ENCODE data around the gene C19orf12.

The C19orf12 gene

GRCh38 chr19:29662278-29662603, 52.8 kb downstream of the C19orf12 start:
- no peak for DNase-seq

DNA sequence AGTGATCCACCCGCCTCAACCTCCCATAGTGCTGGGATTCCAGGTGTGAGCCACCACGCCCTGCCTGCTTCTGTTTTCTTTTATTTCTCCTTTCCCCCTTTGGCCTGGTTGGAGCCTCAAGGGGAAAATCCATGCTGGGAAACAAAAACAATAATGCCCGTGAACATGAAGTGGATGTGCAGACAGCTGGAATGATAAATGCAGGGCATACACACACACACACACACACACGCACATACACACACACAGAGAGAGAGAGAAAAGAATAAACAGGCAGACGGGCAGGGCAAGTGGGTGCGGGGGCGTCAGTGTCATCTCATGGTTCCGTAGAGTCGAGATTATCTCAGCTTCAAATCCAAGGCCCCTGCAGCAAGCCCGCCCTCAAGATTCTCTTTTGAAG, 54.2 kb downstream of the C19orf12 start:
- no peak for DNase-seq

GRCh38 chr19:29658221-29658991, 56.7 kb downstream of the C19orf12 start:
- no peak for DNase-seq

- DNase-seq: no peak
Measured at GRCh38 chr19:29655648-29656335, 59.3 kb downstream of the C19orf12 start.

- no peak for DNase-seq
Measured at GRCh38 chr19:29653398-29653797, 61.7 kb downstream of the C19orf12 start.

DNA sequence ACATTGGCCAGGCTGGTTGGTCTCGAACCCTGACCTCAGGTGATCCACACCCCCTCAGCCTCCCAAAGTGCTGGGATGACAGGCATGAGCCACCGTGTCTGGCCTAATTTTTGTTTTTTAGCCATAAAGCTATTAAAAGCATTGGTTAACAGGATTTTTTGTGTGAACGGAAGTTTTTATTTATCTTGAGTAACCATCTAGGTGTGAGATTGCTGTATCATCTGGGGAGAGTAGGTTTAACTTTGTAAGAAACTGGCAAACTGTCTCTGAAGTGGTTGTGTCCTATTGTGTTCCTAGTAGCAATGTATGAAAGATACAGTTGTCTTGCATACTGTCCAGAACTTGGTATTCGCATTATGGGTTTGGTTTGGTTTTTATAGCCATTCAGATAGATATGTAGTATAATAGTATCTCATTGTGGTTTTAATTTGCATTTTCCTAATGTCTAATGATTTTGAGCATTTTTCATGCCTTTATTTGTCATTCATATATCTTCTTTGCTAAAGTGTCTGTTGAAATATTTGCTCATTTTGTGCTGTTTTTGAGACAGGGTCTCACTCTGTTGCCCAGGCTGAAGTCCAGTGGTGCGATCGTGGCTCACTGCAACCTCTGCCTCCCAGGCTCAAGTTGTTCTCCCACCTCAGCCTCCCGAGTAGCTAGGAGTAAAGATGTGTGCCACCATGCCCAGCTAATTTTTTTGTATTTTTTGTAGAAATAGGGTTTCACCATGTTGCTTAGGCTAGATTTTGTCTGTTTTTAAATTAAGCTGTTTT, 63.3 kb downstream of the C19orf12 start:
- no peak for DNase-seq

DNA sequence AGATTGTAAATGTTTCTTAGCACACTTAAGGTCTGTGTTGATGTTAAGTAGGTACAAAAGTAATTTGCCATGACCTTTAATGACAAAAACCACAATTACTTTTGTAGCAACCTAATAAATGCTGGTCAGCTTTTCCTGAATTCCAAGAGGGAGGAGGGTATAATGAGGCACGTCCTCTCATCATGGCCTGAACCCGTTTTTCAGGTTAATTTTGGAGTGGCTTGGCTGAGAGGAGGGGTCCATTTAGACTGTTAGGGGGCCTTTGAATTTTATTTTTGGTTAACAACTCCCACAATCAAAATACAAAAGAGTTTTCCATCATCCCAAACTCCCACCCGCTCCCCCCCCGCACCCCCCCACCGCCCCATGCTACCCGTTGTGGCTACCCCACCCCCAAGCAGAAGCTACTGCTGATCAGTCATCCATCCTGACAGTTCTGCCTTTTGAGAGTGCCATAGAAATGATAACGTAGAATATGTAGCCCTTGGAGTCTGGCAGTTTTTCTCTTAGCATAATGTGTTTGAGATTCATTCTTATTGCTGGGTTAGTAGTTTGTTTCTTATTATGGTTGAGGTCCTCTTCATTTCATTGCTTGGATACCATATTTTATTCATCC, 64.2 kb downstream of the C19orf12 start:
- DNase-seq: no peak

All from NCI-H1694 treated with DMSO at 0.1 percent for 48 hours (cell line).